Measurements from ENCODE around the gene SMG1. TPM values are rescaled to one million over a fixed set of nuclear protein-coding genes. Genes with fewer than 3 reads are reported as not detected.
"Not testable (repeated sequence)": the region's sequence is repeated elsewhere in the genome, so short reads cannot be mapped to it uniquely, and the experiment has no call there.

Gene SMG1
- total and polyA plus RNA-seq, 4 donors, result 5.3 to 70.8 (median 22.3) TPM

GRCh38 chr16:18777664-18778063, 148.5 kb downstream of the SMG1 start:
- H3K27me3 ChIP-seq (ENCODE audit: control insufficient read depth in 4 of 4, insufficient read depth in 4 of 4, low read length in 3 of 4); H3K36me3 ChIP-seq (ENCODE audit: control insufficient read depth in 4 of 4, insufficient read depth in 3 of 4, low read depth in 1 of 4, low read length in 3 of 4); H3K9ac ChIP-seq (ENCODE audit: low read depth in 1 of 2, low read length in 2 of 2); H3K4me1 ChIP-seq (ENCODE audit: control insufficient read depth in 4 of 4, insufficient read depth in 4 of 4, low read length in 3 of 4); H3K9me3 ChIP-seq (ENCODE audit: control insufficient read depth in 4 of 4, low read length in 3 of 4); DNase-seq (ENCODE audit: low spot score); H3K27ac ChIP-seq (ENCODE audit: low read depth in 1 of 2, low read length in 2 of 2); H3K4me3 ChIP-seq (ENCODE audit: low read depth in 1 of 3, low read length in 3 of 3): not testable (repeated sequence)
- WGBS, result 38% methylated on average over 1 of the region's 1 CpG

- H3K9ac ChIP-seq (ENCODE audit: low read depth in 1 of 2, low read length in 2 of 2); H3K27me3 ChIP-seq (ENCODE audit: control insufficient read depth in 4 of 4, insufficient read depth in 4 of 4, low read length in 3 of 4); DNase-seq (ENCODE audit: low spot score); H3K4me1 ChIP-seq (ENCODE audit: control insufficient read depth in 4 of 4, insufficient read depth in 4 of 4, low read length in 3 of 4); H3K27ac ChIP-seq (ENCODE audit: low read depth in 1 of 2, low read length in 2 of 2); H3K9me3 ChIP-seq (ENCODE audit: control insufficient read depth in 4 of 4, low read length in 3 of 4); H3K4me3 ChIP-seq (ENCODE audit: low read depth in 1 of 3, low read length in 3 of 3); H3K36me3 ChIP-seq (ENCODE audit: control insufficient read depth in 4 of 4, insufficient read depth in 3 of 4, low read depth in 1 of 4, low read length in 3 of 4): not testable (repeated sequence)
- WGBS, result 83% methylated on average over 5 of the region's 5 CpGs
Observed at GRCh38 chr16:18776334-18776733, 149.9 kb downstream of the SMG1 start.

- not testable (repeated sequence) for H3K27ac ChIP-seq (ENCODE audit: low read depth in 1 of 2, low read length in 2 of 2); H3K36me3 ChIP-seq (ENCODE audit: control insufficient read depth in 4 of 4, insufficient read depth in 3 of 4, low read depth in 1 of 4, low read length in 3 of 4); H3K9ac ChIP-seq (ENCODE audit: low read depth in 1 of 2, low read length in 2 of 2); H3K4me1 ChIP-seq (ENCODE audit: control insufficient read depth in 4 of 4, insufficient read depth in 4 of 4, low read length in 3 of 4); H3K9me3 ChIP-seq (ENCODE audit: control insufficient read depth in 4 of 4, low read length in 3 of 4); DNase-seq (ENCODE audit: low spot score); H3K27me3 ChIP-seq (ENCODE audit: control insufficient read depth in 4 of 4, insufficient read depth in 4 of 4, low read length in 3 of 4); H3K4me3 ChIP-seq (ENCODE audit: low read depth in 1 of 3, low read length in 3 of 3)
- 95% methylated on average over 4 of the region's 4 CpGs for WGBS
Observed at GRCh38 chr16:18774651-18775050, 151.6 kb downstream of the SMG1 start.

- H3K27ac ChIP-seq (ENCODE audit: low read depth in 1 of 2, low read length in 2 of 2); H3K27me3 ChIP-seq (ENCODE audit: control insufficient read depth in 4 of 4, insufficient read depth in 4 of 4, low read length in 3 of 4); H3K4me3 ChIP-seq (ENCODE audit: low read depth in 1 of 3, low read length in 3 of 3); H3K4me1 ChIP-seq (ENCODE audit: control insufficient read depth in 4 of 4, insufficient read depth in 4 of 4, low read length in 3 of 4); DNase-seq (ENCODE audit: low spot score); H3K9ac ChIP-seq (ENCODE audit: low read depth in 1 of 2, low read length in 2 of 2); H3K36me3 ChIP-seq (ENCODE audit: control insufficient read depth in 4 of 4, insufficient read depth in 3 of 4, low read depth in 1 of 4, low read length in 3 of 4); H3K9me3 ChIP-seq (ENCODE audit: control insufficient read depth in 4 of 4, low read length in 3 of 4): not testable (repeated sequence)
- WGBS, result 85% methylated on average over 7 of the region's 7 CpGs
Observed at GRCh38 chr16:18772171-18772570, 154.0 kb downstream of the SMG1 start.

- H3K36me3 ChIP-seq (ENCODE audit: control insufficient read depth in 4 of 4, insufficient read depth in 3 of 4, low read depth in 1 of 4, low read length in 3 of 4); DNase-seq (ENCODE audit: low spot score); H3K27me3 ChIP-seq (ENCODE audit: control insufficient read depth in 4 of 4, insufficient read depth in 4 of 4, low read length in 3 of 4); H3K9ac ChIP-seq (ENCODE audit: low read depth in 1 of 2, low read length in 2 of 2); H3K4me3 ChIP-seq (ENCODE audit: low read depth in 1 of 3, low read length in 3 of 3); H3K27ac ChIP-seq (ENCODE audit: low read depth in 1 of 2, low read length in 2 of 2); H3K4me1 ChIP-seq (ENCODE audit: control insufficient read depth in 4 of 4, insufficient read depth in 4 of 4, low read length in 3 of 4); H3K9me3 ChIP-seq (ENCODE audit: control insufficient read depth in 4 of 4, low read length in 3 of 4): not testable (repeated sequence)
- 96% methylated on average over 11 of the region's 11 CpGs for WGBS
Observed at GRCh38 chr16:18770336-18770962, 155.8 kb downstream of the SMG1 start.

GRCh38 chr16:18767217-18767616, 159.0 kb downstream of the SMG1 start:
- not testable (repeated sequence) for H3K36me3 ChIP-seq (ENCODE audit: control insufficient read depth in 4 of 4, insufficient read depth in 3 of 4, low read depth in 1 of 4, low read length in 3 of 4); H3K9me3 ChIP-seq (ENCODE audit: control insufficient read depth in 4 of 4, low read length in 3 of 4); H3K27me3 ChIP-seq (ENCODE audit: control insufficient read depth in 4 of 4, insufficient read depth in 4 of 4, low read length in 3 of 4); H3K4me1 ChIP-seq (ENCODE audit: control insufficient read depth in 4 of 4, insufficient read depth in 4 of 4, low read length in 3 of 4); H3K9ac ChIP-seq (ENCODE audit: low read depth in 1 of 2, low read length in 2 of 2); DNase-seq (ENCODE audit: low spot score); H3K4me3 ChIP-seq (ENCODE audit: low read depth in 1 of 3, low read length in 3 of 3)
- 29% methylated on average over 6 of the region's 7 CpGs for WGBS
- H3K27ac ChIP-seq (ENCODE audit: low read depth in 1 of 2, low read length in 2 of 2), result peak overlapping the region; percentile 50 to 64
